ENCODE results near the gene SIGLEC14. TPM values are rescaled to one million over a fixed set of nuclear protein-coding genes. Genes with fewer than 3 reads are reported as not detected.

Gene SIGLEC14
- total RNA-seq, 1 donor from 2014 or later = 0.75 TPM

GRCh38 chr19:51607920-51608562, 38.6 kb downstream of the SIGLEC14 start:
- no peak overlapping the region for H3K4me3 ChIP-seq
- H3K9me3 ChIP-seq = no peaks in the 10 kb centered on the region
- H3K4me1 ChIP-seq = no peaks in the 10 kb centered on the region
- H3K27me3 ChIP-seq = no peaks in the 10 kb centered on the region
- peak; percentile 27 to 80 for DNase-seq (ENCODE audit: low spot score in 2 of 2)
- no peak overlapping the region for H3K27ac ChIP-seq
- TF ChIP-seq CTCF (IDR thresholded peaks at IDR 0.05) = peak; percentile 19 to 38 (median 23)
- H3K36me3 ChIP-seq = no peaks in the 10 kb centered on the region
- intact Hi-C loops (cut with DNase I) = no loop called here

GRCh38 chr19:51607077-51607476, 39.5 kb downstream of the SIGLEC14 start:
- no peaks in the 10 kb centered on the region for H3K9me3 ChIP-seq
- intact Hi-C loops (cut with DNase I) = no loop called here
- no peak for DNase-seq (ENCODE audit: low spot score in 2 of 2)
- TF ChIP-seq CTCF (IDR thresholded peaks at IDR 0.05) = no peak
- H3K27ac ChIP-seq = no peak overlapping the region
- no peak overlapping the region for H3K4me3 ChIP-seq
- no peaks in the 10 kb centered on the region for H3K4me1 ChIP-seq
- no peaks in the 10 kb centered on the region for H3K27me3 ChIP-seq
- H3K36me3 ChIP-seq = no peaks in the 10 kb centered on the region

- no peak for TF ChIP-seq CTCF (IDR thresholded peaks at IDR 0.05)
- Histone ChIP-seq H3K36me3 (no peaks in the 10 kb centered on the region), H3K4me3 (no peak overlapping the region), H3K9me3 (no peaks in the 10 kb centered on the region), H3K27me3 (no peaks in the 10 kb centered on the region), H3K27ac (no peak overlapping the region), H3K4me1 (no peaks in the 10 kb centered on the region)
- intact Hi-C loops (cut with DNase I) = no loop called here
- no peak for DNase-seq (ENCODE audit: low spot score in 2 of 2)
Measured at GRCh38 chr19:51602189-51602854, 44.3 kb downstream of the SIGLEC14 start.

- DNase-seq (ENCODE audit: low spot score in 2 of 2) = no peak
- Histone ChIP-seq H3K27ac (no peak overlapping the region), H3K27me3 (no peaks in the 10 kb centered on the region), H3K4me3 (no peak overlapping the region), H3K4me1 (no peaks in the 10 kb centered on the region), H3K36me3 (no peaks in the 10 kb centered on the region), H3K9me3 (no peaks in the 10 kb centered on the region)
- TF ChIP-seq CTCF (IDR thresholded peaks at IDR 0.05) = no peak
- intact Hi-C loops (cut with DNase I) = no loop called here
Measured at GRCh38 chr19:51600940-51601580, 45.6 kb downstream of the SIGLEC14 start.

- no peak overlapping the region for H3K27ac ChIP-seq
- H3K36me3 ChIP-seq = no peaks in the 10 kb centered on the region
- peaks cover 3 to 4% of the 10 kb centered on the region in 2 donors for H3K4me1 ChIP-seq
- H3K9me3 ChIP-seq = no peaks in the 10 kb centered on the region
- no peaks in the 10 kb centered on the region for H3K27me3 ChIP-seq
- no peak for TF ChIP-seq CTCF (IDR thresholded peaks at IDR 0.05)
- DNase-seq (ENCODE audit: low spot score in 2 of 2) = no peak
- intact Hi-C loops (cut with DNase I) = loop anchor here (10.0 kb wide), 2 partner anchors 234 to 794 kb away; partner anchors contain the start of genes CLDND2 and ETFB
- no peak overlapping the region for H3K4me3 ChIP-seq
Measured at GRCh38 chr19:51599084-51599483, 47.5 kb downstream of the SIGLEC14 start.

All from ascending aorta (tissue), 2 donors.